NOMO-1 (cell line): ENCODE results near the gene MAIP1.

ENCODE experiments used
- DNase-seq, 2 experiments: peaks; one replicate each; lab custom pipeline; 2025; ENCODE audit not compliant: unreplicated experiment in 2 of 2; lab: John Stamatoyannopoulos, UW

Gene MAIP1

DNA sequence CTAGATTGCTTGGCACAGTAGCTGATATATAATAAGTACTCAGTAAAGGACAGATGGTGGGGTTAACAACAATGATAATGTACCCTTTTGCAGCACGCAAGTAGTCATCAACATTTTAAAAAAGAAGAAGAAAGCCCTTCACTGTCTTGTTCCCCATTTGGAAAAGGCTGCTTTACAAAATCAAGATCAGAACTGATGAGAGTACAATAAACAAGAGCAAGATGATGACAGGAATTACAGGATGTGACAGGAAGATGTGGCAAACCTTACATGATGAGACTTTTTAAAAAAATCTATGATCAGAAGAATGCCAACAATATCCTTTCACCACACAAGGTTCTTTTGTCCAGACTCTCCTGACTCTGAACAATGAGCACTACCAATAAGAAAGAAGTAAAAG is 9.2 kb upstream of the MAIP1 start:
- DNase-seq: no peak

GRCh38 chr2:199946836-199947235 is 8.5 kb upstream of the MAIP1 start:
- no peak for DNase-seq

DNA sequence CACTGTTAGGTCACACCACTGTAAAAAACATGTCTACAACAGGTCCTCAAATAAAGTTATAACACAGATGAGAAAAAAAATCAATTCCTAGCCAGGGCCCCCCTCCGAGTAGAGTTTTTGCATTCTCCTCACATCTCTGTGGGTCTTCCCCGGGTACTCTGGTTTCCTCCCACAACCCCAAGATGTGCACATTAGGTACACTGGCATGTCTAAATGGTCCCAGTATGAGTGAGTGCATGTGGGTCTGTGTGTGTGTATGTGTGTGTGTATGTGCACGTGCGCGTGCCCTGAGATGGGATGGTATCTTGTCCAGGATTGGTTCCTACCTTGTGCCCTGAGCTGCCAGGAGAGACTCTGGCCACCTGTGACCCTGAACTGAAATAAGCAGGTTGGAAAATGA is 5.0 kb upstream of the MAIP1 start:
- DNase-seq: no peak

GRCh38 chr2:199951023-199951422 is 4.4 kb upstream of the MAIP1 start:
- no peak for DNase-seq

- DNase-seq: peak in 1 of 2 experiments; percentile 66
Observed at GRCh38 chr2:199955007-199955338, 409 bp upstream of the MAIP1 start.

GRCh38 chr2:199956062-199956380 is 639 bp downstream of the MAIP1 start:
- DNase-seq: no peak

GRCh38 chr2:199958014-199958413 is 2.6 kb downstream of the MAIP1 start:
- no peak for DNase-seq

- no peak for DNase-seq
Observed at GRCh38 chr2:199962203-199962602, 6.8 kb downstream of the MAIP1 start.

- no peak for DNase-seq
Observed at GRCh38 chr2:199966405-199966804, 11.0 kb downstream of the MAIP1 start.

GRCh38 chr2:199966976-199967375 is 11.6 kb downstream of the MAIP1 start:
- DNase-seq: no peak

DNA sequence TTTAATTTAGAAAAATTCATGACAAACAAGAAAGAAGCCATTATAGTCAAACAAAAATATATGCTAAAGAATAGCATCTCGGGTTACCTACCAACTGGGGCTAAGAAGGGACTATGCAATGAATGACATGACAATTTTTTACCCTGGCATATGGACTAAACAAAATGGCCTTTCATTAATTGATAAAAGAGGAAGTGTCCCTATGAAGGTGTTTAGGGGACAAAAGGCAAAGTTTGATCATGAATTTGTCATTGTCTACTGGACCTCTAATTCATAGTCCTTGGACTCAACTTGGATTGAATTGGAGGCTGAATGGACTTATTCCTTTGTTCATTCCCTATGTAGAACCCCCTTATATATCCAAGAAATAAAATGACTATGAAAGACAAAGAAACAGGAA is 12.7 kb downstream of the MAIP1 start:
- no peak for DNase-seq

DNA sequence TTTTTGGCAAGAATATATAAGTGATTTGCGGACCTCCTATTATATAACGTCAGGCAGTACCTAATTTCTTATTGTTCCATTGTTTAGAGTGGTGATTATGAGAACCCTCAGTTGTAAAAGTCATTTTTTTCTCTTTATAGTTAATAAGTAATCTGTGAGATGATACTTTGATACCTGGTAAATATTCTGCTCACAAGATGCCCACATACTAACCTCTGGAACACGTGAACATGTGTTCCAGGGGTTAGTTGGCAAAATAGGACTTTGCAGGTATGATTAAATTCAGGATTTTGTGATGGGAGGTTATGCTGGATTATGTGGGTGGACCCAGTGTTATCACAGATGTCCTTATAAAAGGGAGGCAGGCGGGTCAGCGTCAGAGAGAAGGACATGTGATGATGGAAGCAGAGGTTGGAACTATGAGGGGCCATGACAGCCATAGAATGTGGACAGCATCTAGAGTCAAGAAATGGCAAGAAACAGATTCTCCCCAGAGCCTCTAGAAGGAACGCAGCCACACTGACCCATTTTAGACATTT is 16.8 kb downstream of the MAIP1 start:
- no peak for DNase-seq

DNA sequence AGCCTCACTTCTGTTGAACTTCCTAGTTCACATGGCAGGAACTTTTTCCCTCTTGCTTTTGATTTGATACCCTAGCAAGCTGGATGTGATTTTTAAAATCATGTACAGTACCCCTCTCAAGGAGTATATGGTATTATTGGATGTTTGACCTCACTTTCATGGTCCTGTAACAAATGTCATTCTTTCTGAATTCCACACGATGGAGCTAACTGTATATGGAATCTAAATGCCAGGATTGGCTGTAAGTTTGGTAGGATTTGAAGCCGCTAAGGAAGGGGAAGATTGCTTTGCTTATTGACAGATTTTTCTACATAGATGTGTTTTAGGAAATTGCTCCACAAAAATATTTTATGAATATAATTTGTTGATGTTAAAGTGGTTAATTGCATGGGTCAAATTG is 18.3 kb downstream of the MAIP1 start:
- peak in 1 of 2 experiments; percentile 12 for DNase-seq

DNA sequence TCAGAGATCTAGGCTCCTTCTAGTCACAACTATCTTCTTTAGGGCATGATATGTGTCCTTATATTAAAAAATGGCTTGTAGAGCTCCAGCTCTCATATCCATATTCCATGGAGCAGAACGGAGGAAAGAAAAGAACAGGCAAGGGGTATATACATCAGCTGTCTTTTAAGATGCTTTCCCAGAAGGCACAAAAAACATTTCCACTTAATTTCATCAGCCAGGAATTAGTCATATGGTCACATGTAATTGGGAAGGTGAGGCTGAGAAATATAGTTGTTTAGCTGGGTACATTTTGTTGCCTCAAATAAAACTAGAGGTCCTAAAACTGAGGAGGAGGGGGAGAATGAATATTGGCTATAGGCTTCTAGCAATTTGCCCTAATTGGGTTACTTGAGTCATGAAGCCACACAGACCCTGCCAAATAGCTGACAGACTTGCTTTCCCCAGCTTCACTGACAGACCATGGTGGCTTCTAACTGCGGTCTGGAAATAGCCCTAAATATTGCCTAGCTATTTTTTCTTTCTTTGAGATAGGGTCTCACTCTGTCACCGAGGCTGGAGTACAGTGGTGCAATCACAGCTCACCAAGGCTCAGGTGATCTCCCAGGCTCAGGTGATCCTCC is 20.0 kb downstream of the MAIP1 start:
- no peak for DNase-seq

- no peak for DNase-seq
Observed at GRCh38 chr2:199977984-199978415, 22.6 kb downstream of the MAIP1 start.

DNA sequence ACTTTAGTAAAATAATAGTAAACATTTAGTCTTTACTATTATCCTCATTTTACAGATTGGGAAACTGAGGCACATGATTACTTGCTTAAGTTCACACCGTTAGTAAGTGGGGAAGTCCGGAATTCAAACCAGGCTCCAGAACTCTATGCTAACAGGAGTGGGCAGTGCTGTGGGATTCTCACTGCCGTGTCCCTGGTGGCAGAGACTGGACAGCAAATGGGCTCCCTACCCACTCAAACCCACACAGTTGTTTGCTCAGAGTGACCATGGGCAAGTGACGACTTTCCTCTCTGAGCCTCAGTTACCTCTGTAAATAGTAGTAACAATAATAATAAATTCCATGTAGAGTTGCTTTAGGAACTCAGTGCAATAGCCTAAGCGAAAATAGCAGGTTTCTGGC is 24.0 kb downstream of the MAIP1 start:
- no peak for DNase-seq

- peak; percentile 39 to 66 for DNase-seq
Observed at GRCh38 chr2:199979832-199980628, 24.6 kb downstream of the MAIP1 start.

GRCh38 chr2:199982126-199982843 is 26.9 kb downstream of the MAIP1 start:
- no peak for DNase-seq

DNA sequence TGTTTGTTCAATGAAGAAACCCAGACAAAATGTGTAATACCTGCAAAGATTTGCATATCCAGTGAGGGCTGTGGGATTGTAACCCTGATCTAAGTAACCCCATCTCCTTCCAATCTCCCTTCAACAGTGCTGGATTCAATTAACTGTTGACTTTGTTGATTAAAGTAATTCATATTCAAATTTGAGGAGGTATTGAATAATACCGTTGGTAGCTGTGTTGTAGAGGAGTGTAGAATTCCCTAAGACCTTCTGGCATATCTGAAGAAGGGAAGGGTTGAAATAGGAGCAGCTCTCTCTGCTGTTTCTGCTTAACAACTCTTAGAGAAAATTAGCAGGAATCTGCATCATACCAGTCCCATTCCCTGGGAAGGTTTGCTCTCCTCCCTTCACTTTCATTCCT is 28.2 kb downstream of the MAIP1 start:
- DNase-seq: no peak

DNA sequence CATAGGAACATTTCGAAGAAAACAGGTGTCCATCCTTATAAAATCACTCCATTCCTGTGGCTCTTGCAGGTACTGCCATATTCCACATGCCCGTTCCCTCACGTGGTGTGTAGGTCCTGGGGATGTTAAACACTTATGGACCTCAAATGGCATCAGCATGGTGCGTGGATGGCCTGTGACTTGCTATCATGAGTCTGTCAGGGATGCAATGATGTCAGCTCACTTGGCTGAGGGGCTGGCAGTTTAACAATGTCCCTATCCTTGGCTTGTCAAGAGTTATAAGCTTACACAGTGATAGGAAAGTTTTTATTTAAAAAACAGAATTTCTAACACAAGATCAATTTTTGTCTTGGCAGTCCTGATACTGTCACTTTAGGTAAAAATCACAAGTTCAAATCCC is 28.8 kb downstream of the MAIP1 start:
- DNase-seq: no peak

DNA sequence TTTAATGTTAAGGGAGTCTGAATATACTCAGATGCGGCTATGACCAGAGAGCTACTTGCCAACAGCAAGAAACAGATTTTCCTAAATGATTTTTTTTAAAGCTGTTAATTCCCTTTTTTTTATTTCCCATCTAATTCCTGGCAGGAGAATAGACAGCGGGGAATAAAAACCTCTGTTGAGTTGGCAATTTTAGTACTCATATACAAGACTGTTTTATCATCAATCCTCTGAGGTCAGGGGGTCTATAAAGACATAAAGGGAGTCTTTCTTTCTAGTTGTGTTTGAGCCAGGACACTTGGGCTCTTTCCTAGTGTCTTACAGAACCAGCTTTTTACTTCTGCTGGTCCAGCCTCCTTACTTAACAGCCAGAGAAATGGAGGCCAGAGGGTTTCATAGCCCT is 29.4 kb downstream of the MAIP1 start:
- no peak for DNase-seq
